22Rv1 (cell line): ENCODE results near the gene NAXD.

Source experiments
- ZFX ChIP-seq: fragments of 450-650 bp; IDR thresholded peaks from 2 replicates; pipeline ENCODE4 v1.6.1; 2017; ENCODE audit warnings: antibody characterized with exemption, borderline replicate concordance
- TF ChIP-seq, protein P1 (sequence below): fragments of 450-650 bp; IDR thresholded peaks from 2 replicates; pipeline ENCODE4 v1.5.1; 2017; ENCODE audit warnings: mild to moderate bottlenecking

DNA sequence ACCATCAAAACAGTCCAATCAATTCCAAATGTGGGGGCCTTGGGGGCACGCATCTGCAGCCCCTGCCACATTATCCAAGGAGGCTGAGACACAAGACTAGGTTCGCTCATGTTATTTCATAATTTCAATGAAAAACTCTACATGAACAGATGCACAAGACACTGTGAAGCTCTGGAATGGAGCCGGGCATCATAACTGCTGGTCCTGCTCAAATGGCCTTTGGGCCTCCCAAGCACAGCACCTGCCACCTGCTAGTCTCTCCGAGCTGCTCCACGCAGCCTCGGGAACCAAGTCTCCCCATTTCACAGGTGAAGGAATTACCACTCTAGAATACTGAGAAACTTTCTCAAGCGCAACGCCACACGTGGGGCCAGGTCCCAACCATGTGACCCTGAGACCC is 73.7 kb downstream of the NAXD start:
- TF ChIP-seq, protein P1, sequence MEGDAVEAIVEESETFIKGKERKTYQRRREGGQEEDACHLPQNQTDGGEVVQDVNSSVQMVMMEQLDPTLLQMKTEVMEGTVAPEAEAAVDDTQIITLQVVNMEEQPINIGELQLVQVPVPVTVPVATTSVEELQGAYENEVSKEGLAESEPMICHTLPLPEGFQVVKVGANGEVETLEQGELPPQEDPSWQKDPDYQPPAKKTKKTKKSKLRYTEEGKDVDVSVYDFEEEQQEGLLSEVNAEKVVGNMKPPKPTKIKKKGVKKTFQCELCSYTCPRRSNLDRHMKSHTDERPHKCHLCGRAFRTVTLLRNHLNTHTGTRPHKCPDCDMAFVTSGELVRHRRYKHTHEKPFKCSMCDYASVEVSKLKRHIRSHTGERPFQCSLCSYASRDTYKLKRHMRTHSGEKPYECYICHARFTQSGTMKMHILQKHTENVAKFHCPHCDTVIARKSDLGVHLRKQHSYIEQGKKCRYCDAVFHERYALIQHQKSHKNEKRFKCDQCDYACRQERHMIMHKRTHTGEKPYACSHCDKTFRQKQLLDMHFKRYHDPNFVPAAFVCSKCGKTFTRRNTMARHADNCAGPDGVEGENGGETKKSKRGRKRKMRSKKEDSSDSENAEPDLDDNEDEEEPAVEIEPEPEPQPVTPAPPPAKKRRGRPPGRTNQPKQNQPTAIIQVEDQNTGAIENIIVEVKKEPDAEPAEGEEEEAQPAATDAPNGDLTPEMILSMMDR, result no peak
- TF ChIP-seq ZFX, result no peak
